ENCODE data around the gene APOA4. TPM values are rescaled to one million over a fixed set of nuclear protein-coding genes. Genes with fewer than 3 reads are reported as not detected.

APOA4 gene
- total and polyA plus RNA-seq, 2 experiments from 2014 or later, result not detected

- H3F3A ChIP-seq (replicated peaks; ENCODE audit: low read depth), result 0 out of 2 replicates have a peak, but pooled peaks cover 5% of the 10 kb centered on the region
- peaks cover 9% of the 10 kb centered on the region for H3K4me1 Mint-ChIP-seq
- peaks cover 3% of the 10 kb centered on the region for H3K79me2 ChIP-seq (replicated peaks; ENCODE audit: insufficient read depth)
- DNase-seq (ENCODE audit: low spot score) (no peak), ATAC-seq (no peak)
- H3K27ac Mint-ChIP-seq, result no peak overlapping the region
- no peaks in the 10 kb centered on the region for H3K9me3 Mint-ChIP-seq
- no peak overlapping the region for H3K27ac ChIP-seq (ENCODE audit: low read depth)
- H3K9me2 ChIP-seq (ENCODE audit: insufficient read depth), result no peaks in the 10 kb centered on the region
- H2AFZ ChIP-seq, result no peak overlapping the region
- H3K4me3 ChIP-seq, result no peak overlapping the region
- H3K4me2 ChIP-seq, result no peak overlapping the region
- peaks cover 53% of the 10 kb centered on the region for H3K36me3 Mint-ChIP-seq (ENCODE audit: low read depth)
- no peak for TF ChIP-seq ZNF114 (CRISPR knock-in tag; IDR thresholded peaks at IDR 0.05)
- no peak for TF ChIP-seq EZH2 (IDR thresholded peaks at IDR 0.05; ENCODE audit: low read depth, unreplicated experiment)
- peaks cover 8% of the 10 kb centered on the region; the same call in 1 of the 2 replicates for H4K20me1 ChIP-seq (replicated peaks; ENCODE audit: insufficient read depth)
- peaks cover 39% of the 10 kb centered on the region for H3K36me3 ChIP-seq (ENCODE audit: insufficient read depth)
- H3K27me3 Mint-ChIP-seq (ENCODE audit: insufficient read depth, low read depth, poor library complexity), result peaks cover 4% of the 10 kb centered on the region
- no peaks in the 10 kb centered on the region for H3K27me3 ChIP-seq (ENCODE audit: insufficient read depth)
- peaks cover 9% of the 10 kb centered on the region; the same call in 1 of the 2 replicates for H3K4me1 ChIP-seq (ENCODE audit: insufficient read depth)
- H3K4me3 Mint-ChIP-seq, result no peak overlapping the region
Measured at GRCh38 chr11:116777056-116777455, 46.0 kb downstream of the APOA4 start.

DNA sequence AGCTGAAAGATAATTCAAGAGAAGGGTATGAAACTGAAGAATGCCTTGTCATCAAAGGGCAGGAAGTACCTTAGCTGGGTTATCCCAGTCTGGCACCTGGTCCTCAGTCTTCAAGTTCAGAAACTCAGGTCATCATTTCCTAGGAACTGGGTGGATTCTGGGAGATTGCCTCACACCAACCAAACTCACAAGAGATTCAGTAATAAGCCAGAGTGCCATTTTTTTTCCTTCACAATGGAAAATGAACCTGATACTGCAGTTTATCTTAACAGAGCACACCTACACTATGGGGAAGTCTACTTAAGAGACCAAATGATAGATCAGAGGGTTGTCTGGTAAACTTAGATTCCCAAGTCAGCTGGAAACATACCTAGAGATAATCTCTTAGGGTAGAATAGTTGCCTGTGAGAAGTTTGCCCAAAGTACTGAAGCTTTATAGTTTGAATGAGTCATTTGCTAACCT is 46.6 kb downstream of the APOA4 start:
- H3K27me3 ChIP-seq (ENCODE audit: insufficient read depth), result no peaks in the 10 kb centered on the region
- Mint-ChIP-seq H3K4me3 (no peak overlapping the region), H3K4me1 (peaks cover 13% of the 10 kb centered on the region), H3K9me3 (no peaks in the 10 kb centered on the region), H3K36me3 (ENCODE audit: low read depth) (peaks cover 48% of the 10 kb centered on the region), H3K27me3 (ENCODE audit: insufficient read depth, low read depth, poor library complexity) (peaks cover 4% of the 10 kb centered on the region), H3K27ac (no peak overlapping the region)
- H3K4me3 ChIP-seq, result no peak overlapping the region
- peaks cover 14% of the 10 kb centered on the region for H3K4me1 ChIP-seq (ENCODE audit: insufficient read depth)
- no peak overlapping the region for H3K4me2 ChIP-seq
- H3K9me2 ChIP-seq (ENCODE audit: insufficient read depth), result no peaks in the 10 kb centered on the region
- H3K79me2 ChIP-seq (replicated peaks; ENCODE audit: insufficient read depth), result peaks cover 8% of the 10 kb centered on the region
- no peak overlapping the region for H2AFZ ChIP-seq
- H4K20me1 ChIP-seq (replicated peaks; ENCODE audit: insufficient read depth), result peaks cover 8% of the 10 kb centered on the region; the same call in 1 of the 2 replicates
- no peak for ATAC-seq
- no peak for DNase-seq (ENCODE audit: low spot score)
- no peak overlapping the region for H3K27ac ChIP-seq (ENCODE audit: low read depth)
- 0 out of 2 replicates have a peak, but pooled peaks cover 5% of the 10 kb centered on the region for H3F3A ChIP-seq (replicated peaks; ENCODE audit: low read depth)
- H3K36me3 ChIP-seq (ENCODE audit: insufficient read depth), result peaks cover 34% of the 10 kb centered on the region
- TF ChIP-seq, protein P1, sequence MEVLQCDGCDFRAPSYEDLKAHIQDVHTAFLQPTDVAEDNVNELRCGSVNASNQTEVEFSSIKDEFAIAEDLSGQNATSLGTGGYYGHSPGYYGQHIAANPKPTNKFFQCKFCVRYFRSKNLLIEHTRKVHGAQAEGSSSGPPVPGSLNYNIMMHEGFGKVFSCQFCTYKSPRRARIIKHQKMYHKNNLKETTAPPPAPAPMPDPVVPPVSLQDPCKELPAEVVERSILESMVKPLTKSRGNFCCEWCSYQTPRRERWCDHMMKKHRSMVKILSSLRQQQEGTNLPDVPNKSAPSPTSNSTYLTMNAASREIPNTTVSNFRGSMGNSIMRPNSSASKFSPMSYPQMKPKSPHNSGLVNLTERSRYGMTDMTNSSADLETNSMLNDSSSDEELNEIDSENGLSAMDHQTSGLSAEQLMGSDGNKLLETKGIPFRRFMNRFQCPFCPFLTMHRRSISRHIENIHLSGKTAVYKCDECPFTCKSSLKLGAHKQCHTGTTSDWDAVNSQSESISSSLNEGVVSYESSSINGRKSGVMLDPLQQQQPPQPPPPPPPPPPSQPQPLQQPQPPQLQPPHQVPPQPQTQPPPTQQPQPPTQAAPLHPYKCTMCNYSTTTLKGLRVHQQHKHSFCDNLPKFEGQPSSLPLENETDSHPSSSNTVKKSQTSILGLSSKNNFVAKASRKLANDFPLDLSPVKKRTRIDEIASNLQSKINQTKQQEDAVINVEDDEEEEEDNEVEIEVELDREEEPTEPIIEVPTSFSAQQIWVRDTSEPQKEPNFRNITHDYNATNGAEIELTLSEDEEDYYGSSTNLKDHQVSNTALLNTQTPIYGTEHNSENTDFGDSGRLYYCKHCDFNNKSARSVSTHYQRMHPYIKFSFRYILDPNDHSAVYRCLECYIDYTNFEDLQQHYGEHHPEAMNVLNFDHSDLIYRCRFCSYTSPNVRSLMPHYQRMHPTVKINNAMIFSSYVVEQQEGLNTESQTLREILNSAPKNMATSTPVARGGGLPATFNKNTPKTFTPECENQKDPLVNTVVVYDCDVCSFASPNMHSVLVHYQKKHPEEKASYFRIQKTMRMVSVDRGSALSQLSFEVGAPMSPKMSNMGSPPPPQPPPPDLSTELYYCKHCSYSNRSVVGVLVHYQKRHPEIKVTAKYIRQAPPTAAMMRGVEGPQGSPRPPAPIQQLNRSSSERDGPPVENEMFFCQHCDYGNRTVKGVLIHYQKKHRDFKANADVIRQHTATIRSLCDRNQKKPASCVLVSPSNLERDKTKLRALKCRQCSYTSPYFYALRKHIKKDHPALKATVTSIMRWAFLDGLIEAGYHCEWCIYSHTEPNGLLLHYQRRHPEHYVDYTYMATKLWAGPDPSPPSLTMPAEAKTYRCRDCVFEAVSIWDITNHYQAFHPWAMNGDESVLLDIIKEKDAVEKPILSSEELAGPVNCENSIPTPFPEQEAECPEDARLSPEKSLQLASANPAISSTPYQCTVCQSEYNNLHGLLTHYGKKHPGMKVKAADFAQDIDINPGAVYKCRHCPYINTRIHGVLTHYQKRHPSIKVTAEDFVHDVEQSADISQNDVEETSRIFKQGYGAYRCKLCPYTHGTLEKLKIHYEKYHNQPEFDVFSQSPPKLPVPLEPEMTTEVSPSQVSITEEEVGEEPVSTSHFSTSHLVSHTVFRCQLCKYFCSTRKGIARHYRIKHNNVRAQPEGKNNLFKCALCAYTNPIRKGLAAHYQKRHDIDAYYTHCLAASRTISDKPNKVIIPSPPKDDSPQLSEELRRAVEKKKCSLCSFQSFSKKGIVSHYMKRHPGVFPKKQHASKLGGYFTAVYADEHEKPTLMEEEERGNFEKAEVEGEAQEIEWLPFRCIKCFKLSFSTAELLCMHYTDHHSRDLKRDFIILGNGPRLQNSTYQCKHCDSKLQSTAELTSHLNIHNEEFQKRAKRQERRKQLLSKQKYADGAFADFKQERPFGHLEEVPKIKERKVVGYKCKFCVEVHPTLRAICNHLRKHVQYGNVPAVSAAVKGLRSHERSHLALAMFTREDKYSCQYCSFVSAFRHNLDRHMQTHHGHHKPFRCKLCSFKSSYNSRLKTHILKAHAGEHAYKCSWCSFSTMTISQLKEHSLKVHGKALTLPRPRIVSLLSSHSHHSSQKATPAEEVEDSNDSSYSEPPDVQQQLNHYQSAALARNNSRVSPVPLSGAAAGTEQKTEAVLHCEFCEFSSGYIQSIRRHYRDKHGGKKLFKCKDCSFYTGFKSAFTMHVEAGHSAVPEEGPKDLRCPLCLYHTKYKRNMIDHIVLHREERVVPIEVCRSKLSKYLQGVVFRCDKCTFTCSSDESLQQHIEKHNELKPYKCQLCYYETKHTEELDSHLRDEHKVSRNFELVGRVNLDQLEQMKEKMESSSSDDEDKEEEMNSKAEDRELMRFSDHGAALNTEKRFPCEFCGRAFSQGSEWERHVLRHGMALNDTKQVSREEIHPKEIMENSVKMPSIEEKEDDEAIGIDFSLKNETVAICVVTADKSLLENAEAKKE (CRISPR knock-in tag; IDR thresholded peaks at IDR 0.05), result no peak
- TF ChIP-seq STAT1 (IDR thresholded peaks at IDR 0.05; ENCODE audit: unreplicated experiment) (no peak), CTCF (conservative IDR thresholded peaks at IDR 0.05; ENCODE audit: low read depth in 2 of 2) (no peak), CREB1 (CRISPR knock-in tag; IDR thresholded peaks at IDR 0.05; ENCODE audit: low read depth) (no peak), POLR2AphosphoS5 (IDR thresholded peaks at IDR 0.05; ENCODE audit: low read depth) (no peak), JUNB (IDR thresholded peaks at IDR 0.05; ENCODE audit: unreplicated experiment) (no peak), EZH2 (IDR thresholded peaks at IDR 0.05; ENCODE audit: low read depth, unreplicated experiment) (no peak), EZH2phosphoT487 (IDR thresholded peaks at IDR 0.05; ENCODE audit: unreplicated experiment) (no peak), ETS1 (IDR thresholded peaks at IDR 0.05) (no peak), ZNF114 (CRISPR knock-in tag; IDR thresholded peaks at IDR 0.05) (no peak), ZNF331 (CRISPR knock-in tag; IDR thresholded peaks at IDR 0.05; ENCODE audit: low read depth) (no peak)
